HL-60 (cell line): ENCODE results near the gene ZNF408.

Experiments used
- GABPA ChIP-seq: IDR thresholded peaks from 2 replicates; pipeline ENCODE4 v1.6.1; 2012; ENCODE audit warnings: low read depth
- POLR2AphosphoS5 ChIP-seq: IDR thresholded peaks from 2 replicates; pipeline ENCODE4 v1.6.1; 2012; ENCODE audit warnings: low read depth
- TF ChIP-seq, protein P1 (sequence below): IDR thresholded peaks from one replicate; pipeline ENCODE4 v1.5.1; 2011; ENCODE audit warnings: low read length, control low read depth, inconsistent platforms; ENCODE audit not compliant: insufficient read depth
- TF ChIP-seq, protein P2 (sequence below): IDR thresholded peaks from 2 replicates; pipeline ENCODE4 v1.6.1; 2012; ENCODE audit warnings: low read depth; ENCODE audit not compliant: insufficient replicate concordance

DNA sequence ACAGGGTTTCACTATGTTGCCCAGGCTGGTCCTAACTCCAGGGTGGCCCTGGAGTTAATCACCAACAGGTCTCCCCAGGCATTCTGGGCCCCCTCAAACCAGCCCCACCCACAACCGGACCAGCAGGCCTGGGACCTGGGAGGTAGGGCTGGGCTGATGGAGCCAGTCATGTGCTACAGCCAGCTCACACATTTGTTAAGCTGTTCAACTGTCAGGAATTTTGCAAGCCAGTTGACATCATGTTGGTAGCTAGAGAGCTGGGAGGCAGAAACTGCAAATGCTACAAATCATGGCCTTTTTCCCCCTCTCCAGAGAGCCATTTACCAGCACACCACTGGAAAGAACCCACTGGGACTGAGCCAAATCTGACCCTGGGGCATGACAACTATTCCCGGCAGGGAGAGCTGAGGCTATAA lies 7.2 kb upstream of the ZNF408 start:
- TF ChIP-seq, protein P1, sequence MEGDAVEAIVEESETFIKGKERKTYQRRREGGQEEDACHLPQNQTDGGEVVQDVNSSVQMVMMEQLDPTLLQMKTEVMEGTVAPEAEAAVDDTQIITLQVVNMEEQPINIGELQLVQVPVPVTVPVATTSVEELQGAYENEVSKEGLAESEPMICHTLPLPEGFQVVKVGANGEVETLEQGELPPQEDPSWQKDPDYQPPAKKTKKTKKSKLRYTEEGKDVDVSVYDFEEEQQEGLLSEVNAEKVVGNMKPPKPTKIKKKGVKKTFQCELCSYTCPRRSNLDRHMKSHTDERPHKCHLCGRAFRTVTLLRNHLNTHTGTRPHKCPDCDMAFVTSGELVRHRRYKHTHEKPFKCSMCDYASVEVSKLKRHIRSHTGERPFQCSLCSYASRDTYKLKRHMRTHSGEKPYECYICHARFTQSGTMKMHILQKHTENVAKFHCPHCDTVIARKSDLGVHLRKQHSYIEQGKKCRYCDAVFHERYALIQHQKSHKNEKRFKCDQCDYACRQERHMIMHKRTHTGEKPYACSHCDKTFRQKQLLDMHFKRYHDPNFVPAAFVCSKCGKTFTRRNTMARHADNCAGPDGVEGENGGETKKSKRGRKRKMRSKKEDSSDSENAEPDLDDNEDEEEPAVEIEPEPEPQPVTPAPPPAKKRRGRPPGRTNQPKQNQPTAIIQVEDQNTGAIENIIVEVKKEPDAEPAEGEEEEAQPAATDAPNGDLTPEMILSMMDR: no peak
- TF ChIP-seq GABPA (no peak), POLR2AphosphoS5 (no peak)
- TF ChIP-seq, protein P2, sequence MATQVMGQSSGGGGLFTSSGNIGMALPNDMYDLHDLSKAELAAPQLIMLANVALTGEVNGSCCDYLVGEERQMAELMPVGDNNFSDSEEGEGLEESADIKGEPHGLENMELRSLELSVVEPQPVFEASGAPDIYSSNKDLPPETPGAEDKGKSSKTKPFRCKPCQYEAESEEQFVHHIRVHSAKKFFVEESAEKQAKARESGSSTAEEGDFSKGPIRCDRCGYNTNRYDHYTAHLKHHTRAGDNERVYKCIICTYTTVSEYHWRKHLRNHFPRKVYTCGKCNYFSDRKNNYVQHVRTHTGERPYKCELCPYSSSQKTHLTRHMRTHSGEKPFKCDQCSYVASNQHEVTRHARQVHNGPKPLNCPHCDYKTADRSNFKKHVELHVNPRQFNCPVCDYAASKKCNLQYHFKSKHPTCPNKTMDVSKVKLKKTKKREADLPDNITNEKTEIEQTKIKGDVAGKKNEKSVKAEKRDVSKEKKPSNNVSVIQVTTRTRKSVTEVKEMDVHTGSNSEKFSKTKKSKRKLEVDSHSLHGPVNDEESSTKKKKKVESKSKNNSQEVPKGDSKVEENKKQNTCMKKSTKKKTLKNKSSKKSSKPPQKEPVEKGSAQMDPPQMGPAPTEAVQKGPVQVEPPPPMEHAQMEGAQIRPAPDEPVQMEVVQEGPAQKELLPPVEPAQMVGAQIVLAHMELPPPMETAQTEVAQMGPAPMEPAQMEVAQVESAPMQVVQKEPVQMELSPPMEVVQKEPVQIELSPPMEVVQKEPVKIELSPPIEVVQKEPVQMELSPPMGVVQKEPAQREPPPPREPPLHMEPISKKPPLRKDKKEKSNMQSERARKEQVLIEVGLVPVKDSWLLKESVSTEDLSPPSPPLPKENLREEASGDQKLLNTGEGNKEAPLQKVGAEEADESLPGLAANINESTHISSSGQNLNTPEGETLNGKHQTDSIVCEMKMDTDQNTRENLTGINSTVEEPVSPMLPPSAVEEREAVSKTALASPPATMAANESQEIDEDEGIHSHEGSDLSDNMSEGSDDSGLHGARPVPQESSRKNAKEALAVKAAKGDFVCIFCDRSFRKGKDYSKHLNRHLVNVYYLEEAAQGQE: no peak
